Smooth muscle cell of the brain vasculature (primary cell): ENCODE data around the gene CIAO2B.
"Not testable (repeated sequence)": the region's sequence is repeated elsewhere in the genome, so short reads cannot be mapped to it uniquely, and the experiment has no call there.

Source experiments
- DNase-seq: peaks from one replicate; pipeline ENCODE4 v3.0.0-alpha.2; 2012; ENCODE audit warnings: low read depth, low spot score

Gene CIAO2B

GRCh38 chr16:66955363-66956153 lies 21.4 kb upstream of the CIAO2B start:
- DNase-seq: not testable (repeated sequence)

- peak; percentile 65 for DNase-seq
Measured at GRCh38 chr16:66954097-66954659, 20.0 kb upstream of the CIAO2B start.

- no peak for DNase-seq
Measured at GRCh38 chr16:66953462-66954096, 19.4 kb upstream of the CIAO2B start.

- no peak for DNase-seq
Measured at GRCh38 chr16:66952430-66953110, 18.4 kb upstream of the CIAO2B start.

DNA sequence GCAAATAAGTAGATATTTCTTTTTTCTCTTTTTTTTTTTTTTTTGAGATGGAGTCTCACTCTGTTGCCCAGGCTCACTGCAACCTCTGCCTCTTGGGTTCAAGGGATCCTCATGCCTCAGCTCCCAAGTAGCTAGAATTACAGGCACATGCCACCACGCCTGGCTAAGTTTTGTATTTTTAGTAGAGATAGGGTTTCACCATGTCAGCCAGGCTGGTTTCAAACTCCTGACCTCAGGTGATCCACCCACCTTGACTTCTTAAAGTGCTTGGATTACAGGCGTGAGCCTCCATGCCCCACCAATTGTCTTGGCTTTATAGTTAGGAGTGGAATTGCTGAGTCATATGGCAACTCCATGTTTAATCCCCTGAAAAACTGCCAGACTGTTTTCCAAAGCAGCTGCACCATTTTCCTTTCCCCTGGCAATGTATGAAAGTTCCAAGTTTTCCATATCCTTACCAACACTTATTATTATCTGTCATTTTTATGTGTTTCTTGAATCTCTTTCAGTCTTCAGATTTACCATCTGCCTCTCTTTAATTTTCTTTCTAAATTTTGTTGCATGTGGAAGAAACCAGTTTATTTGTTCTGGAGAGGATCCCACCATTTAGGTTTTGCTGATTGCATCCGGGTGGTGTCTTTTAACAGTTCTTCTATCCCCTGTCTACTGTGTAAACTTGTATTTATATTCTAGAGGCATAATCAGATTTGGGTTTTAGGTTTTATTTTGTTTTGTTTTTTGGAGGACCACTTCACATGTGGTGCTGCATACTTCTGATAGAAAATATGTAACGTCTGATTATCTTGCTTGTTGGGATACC lies 17.0 kb upstream of the CIAO2B start:
- no peak for DNase-seq

DNA sequence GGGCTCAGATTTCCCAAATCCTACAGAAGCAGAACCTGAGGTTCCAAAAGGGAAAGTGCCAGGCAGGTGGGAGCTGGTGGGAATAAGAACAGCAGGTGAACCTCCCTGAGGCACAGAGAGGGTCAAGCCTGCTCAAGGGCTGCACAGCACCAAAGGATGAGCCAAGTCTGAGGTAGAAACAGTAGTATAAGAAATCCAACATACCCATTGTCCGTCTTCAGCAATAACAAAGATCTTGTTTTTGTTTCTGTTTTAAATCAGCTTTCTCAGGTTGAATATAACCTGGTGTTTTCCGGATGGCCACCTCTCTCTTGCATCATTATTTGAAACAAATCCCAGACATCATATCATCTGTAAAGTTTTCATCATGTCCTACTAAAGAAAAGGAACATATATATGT lies 16.2 kb upstream of the CIAO2B start:
- DNase-seq: no peak

GRCh38 chr16:66949472-66949871 lies 15.3 kb upstream of the CIAO2B start:
- no peak for DNase-seq

DNA sequence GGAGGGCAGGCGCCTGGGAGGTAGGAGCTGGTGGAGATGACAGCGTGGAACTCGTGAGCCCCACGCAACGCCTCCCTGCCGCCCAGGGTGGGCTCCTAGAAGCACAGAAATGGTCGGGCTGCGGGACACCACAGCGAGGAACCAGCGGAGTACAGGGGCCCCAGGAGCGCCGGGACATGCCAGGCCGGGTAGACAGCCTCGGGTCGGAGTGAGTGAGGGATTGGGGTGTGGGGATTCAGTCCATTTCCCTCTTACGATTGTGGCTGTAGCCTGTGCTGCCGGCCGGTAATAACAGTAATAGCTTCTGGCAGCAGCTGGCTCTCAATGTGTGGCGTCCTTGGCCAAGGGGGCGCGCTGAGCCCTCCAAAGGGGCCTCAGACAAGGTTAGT lies 14.6 kb upstream of the CIAO2B start:
- no peak for DNase-seq

DNA sequence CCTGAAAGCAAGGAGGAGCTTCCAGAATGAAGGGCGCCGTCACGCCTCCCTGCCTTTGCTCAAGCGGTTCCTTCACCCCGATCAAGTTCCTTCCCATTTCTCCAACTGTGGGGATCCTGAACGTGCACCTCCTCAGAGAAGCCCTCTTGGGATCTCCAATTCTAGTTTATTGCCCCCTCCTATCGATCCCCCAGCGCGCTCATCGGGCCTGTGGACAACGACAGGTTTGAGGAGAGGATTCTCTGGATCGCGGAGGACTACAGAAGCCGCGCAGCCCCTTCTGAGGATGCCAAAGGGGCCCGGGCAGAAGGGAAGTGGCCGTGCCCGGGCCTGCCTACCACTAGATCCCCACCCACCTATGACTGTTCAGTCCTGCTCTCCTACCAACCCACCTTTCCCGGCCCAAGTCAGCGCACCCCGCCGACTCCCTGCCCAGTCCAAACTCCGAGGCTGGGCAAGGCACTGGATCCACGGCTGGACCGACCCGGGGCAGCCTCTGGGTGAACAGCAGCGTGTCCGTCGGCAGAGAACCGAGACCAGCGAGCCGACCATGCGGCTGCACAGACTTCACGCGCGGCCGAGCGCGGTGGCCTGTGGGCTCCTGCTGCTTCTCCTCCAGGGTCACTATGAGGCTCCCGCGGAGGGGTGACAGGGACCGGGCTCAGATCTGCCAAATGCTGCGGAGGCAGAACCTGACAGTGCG lies 14.1 kb upstream of the CIAO2B start:
- no peak for DNase-seq

GRCh38 chr16:66947302-66948065 lies 13.3 kb upstream of the CIAO2B start:
- peak; percentile 69 for DNase-seq

GRCh38 chr16:66946974-66947301 lies 12.7 kb upstream of the CIAO2B start:
- no peak for DNase-seq

DNA sequence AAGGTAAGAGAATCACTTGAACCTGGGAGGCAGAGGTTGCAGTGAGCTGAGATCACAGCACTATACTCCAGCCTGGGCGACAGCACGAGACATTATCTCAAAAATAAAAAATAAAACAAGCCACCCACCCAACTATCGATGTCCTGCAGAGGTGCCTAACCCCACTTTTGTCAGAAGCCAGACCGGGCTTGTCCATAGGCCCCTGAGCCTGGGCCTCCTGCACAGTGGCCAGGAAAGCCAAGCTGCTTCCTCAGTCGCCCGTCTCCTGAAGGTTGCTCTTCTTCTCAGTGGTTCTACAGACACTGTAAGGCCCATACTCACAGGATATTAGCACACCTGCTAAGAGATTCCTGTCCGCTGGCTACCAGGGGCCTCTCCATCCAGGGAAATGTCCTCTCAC lies 12.3 kb upstream of the CIAO2B start:
- DNase-seq: no peak

DNA sequence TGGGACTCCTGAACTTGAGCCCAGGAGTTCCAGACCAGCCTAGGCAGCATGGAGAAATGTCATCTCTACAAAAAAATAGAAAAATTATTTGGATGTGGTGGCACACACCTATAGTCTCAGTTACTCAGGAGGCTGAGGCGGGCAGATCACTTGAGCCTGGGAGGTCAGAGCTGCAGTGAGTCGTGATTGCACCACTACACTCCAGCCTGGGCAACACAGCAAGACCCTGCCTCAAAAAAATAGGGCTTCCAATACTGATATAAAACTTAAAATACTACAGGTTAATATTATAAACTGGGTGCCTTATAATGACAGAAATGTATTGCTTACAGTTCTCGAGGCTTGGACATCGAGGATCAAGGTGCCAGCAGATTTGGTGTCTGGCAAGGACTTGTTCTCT lies 11.7 kb upstream of the CIAO2B start:
- no peak for DNase-seq

- not testable (repeated sequence) for DNase-seq
Measured at GRCh38 chr16:66944971-66945370, 10.8 kb upstream of the CIAO2B start.

GRCh38 chr16:66944054-66944441 lies 9.8 kb upstream of the CIAO2B start:
- no peak for DNase-seq

GRCh38 chr16:66943426-66944053 lies 9.3 kb upstream of the CIAO2B start:
- no peak for DNase-seq

- no peak for DNase-seq
Measured at GRCh38 chr16:66942981-66943380, 8.8 kb upstream of the CIAO2B start.

- no peak for DNase-seq
Measured at GRCh38 chr16:66940236-66940635, 6.0 kb upstream of the CIAO2B start.

DNA sequence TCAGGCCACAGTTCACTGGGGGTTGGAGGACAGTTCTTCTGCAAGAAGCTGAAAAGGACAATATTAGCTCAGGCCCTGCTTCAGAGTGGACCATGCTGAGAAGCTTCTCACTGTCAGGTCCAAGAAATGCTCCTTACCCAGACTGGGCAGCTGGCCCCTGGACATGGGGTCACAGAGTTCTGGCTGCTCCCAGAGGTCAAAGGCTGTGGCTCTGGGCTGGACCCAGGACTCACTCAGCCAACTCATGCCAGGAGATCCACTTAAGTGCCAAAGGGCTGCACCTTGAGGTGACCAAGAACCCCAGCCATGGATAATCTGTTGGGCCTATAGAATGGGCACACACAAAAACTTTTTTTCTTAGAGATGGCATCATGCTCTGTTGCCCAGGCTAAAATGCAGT lies 5.2 kb upstream of the CIAO2B start:
- DNase-seq: no peak
